K562 (cell line): ENCODE data around the gene DIP2A.

Experiments
- CBX8 ChIP-seq: fragments of 200-600 bp; sonication (generic); IDR thresholded peaks from 2 replicates; pipeline ENCODE4 v1.6.1; 2012; ENCODE audit warnings: borderline replicate concordance, mixed run types, low read depth, mild to moderate bottlenecking, moderate library complexity, mixed read lengths, low read length, control low read depth, inconsistent platforms; ENCODE audit not compliant: poor library complexity, severe bottlenecking; ENCODE audit errors: extremely low read depth
- FOXK1 ChIP-seq: sonication (generic); formaldehyde crosslinking; IDR thresholded peaks from 2 replicates; pipeline ENCODE4 v1.8.0; 2022; ENCODE audit warnings: missing genetic modification reagents, mild to moderate bottlenecking, borderline replicate concordance
- GMEB1 ChIP-seq: fragments of 250-450 bp; sonication (Bioruptor Pico); IDR thresholded peaks from 2 replicates; pipeline ENCODE4 v1.4.0; 2020; ENCODE audit warnings: mild to moderate bottlenecking
- HNRNPLL ChIP-seq: fragments of 200-400 bp; formaldehyde crosslinking; IDR thresholded peaks from 2 replicates; pipeline ENCODE4 v1.6.1; 2017; ENCODE audit warnings: low read length, low read depth, mild to moderate bottlenecking; ENCODE audit not compliant: poor library complexity, severe bottlenecking
- MAX ChIP-seq: sonication (generic); formaldehyde crosslinking; IDR thresholded peaks from 2 replicates; pipeline ENCODE4 v1.9.0; 2022; ENCODE audit warnings: mild to moderate bottlenecking, missing genetic modification reagents
- PML ChIP-seq: IDR thresholded peaks from 2 replicates; pipeline ENCODE4 v1.6.1; 2012; ENCODE audit warnings: low read length, inconsistent platforms
- POLR2AphosphoS5 ChIP-seq: IDR thresholded peaks from 2 replicates; pipeline ENCODE4 v1.6.1; 2011; ENCODE audit warnings: mild to moderate bottlenecking, low read depth, low read length, moderate library complexity; ENCODE audit not compliant: control insufficient read depth, insufficient read depth
- SIX5 ChIP-seq, 2 experiments: IDR thresholded peaks; 2 replicates each; pipeline ENCODE4 v1.6.1; 2011; ENCODE audit warnings: low read length in 2 of 2, borderline replicate concordance in 1 of 2, low read depth in 1 of 2, mild to moderate bottlenecking in 1 of 2, moderate library complexity in 1 of 2; ENCODE audit not compliant: insufficient read depth in 1 of 2
- ZBTB8A ChIP-seq: fragments of 450-650 bp; IDR thresholded peaks from 2 replicates; pipeline ENCODE4 v1.6.1; 2018; ENCODE audit warnings: mild to moderate bottlenecking, moderate library complexity; ENCODE audit not compliant: partially characterized antibody
- ZNF12 ChIP-seq: sonication (generic); formaldehyde crosslinking; IDR thresholded peaks from 2 replicates; pipeline ENCODE4 v1.4.0; 2020; ENCODE audit warnings: mild to moderate bottlenecking, missing genetic modification reagents
- ZNF695 ChIP-seq: fragments of 450-650 bp; formaldehyde crosslinking; IDR thresholded peaks from 2 replicates; pipeline ENCODE4 v1.4.0; 2020; ENCODE audit warnings: mild to moderate bottlenecking, moderate library complexity
- TF ChIP-seq, protein P1 (sequence below), 3 experiments: IDR thresholded peaks in 2 of 3; conservative IDR thresholded peaks in 1 of 3; 2 replicates each; pipeline ENCODE4 v1.5.1; 2011 to 2012; ENCODE audit warnings: low read length in 3 of 3, mild to moderate bottlenecking in 3 of 3, control low read depth in 2 of 3, improper control_type of control experiment in 1 of 3, inconsistent platforms in 1 of 3, low read depth in 1 of 3, mixed read lengths in 1 of 3, moderate library complexity in 1 of 3; ENCODE audit not compliant: insufficient read depth in 2 of 3
- TF ChIP-seq, protein P2 (sequence below): sonication (generic); formaldehyde crosslinking; IDR thresholded peaks from 2 replicates; pipeline ENCODE4 v1.8.0; 2022; ENCODE audit warnings: mild to moderate bottlenecking, missing genetic modification reagents

DNA sequence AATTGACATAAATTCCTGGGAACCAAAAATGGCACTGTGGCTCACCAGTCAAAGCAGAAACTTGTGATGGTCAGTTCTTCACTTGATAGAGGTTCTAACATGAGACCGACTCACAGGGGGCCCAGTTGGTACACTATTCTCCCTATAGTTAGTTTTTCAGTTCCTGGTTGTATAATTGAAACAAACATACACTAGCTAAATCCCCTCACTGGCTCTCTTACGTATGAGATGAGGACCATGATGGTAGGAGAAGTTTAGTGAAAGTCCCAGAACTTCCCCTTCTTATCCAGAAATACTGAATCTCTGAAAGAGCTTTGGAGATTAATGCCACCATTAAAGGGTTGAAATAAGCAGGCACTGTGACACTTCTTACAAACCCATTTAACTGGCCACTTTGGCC lies 148.9 kb downstream of the DIP2A start:
- TF ChIP-seq MAX (no peak), PML (no peak), CBX8 (no peak), ZNF12 (no peak), GMEB1 (CRISPR knock-in tag) (no peak), FOXK1 (CRISPR knock-in tag) (no peak), POLR2AphosphoS5 (no peak), ZBTB8A (no peak), ZNF695 (no peak), HNRNPLL (no peak), SIX5 (IDR thresholded peaks at IDR 0.05; ENCODE audit: borderline replicate concordance in 1 of 2, insufficient read depth in 1 of 2, low read depth in 1 of 2, low read length in 2 of 2) (no peak)
- TF ChIP-seq, protein P1, sequence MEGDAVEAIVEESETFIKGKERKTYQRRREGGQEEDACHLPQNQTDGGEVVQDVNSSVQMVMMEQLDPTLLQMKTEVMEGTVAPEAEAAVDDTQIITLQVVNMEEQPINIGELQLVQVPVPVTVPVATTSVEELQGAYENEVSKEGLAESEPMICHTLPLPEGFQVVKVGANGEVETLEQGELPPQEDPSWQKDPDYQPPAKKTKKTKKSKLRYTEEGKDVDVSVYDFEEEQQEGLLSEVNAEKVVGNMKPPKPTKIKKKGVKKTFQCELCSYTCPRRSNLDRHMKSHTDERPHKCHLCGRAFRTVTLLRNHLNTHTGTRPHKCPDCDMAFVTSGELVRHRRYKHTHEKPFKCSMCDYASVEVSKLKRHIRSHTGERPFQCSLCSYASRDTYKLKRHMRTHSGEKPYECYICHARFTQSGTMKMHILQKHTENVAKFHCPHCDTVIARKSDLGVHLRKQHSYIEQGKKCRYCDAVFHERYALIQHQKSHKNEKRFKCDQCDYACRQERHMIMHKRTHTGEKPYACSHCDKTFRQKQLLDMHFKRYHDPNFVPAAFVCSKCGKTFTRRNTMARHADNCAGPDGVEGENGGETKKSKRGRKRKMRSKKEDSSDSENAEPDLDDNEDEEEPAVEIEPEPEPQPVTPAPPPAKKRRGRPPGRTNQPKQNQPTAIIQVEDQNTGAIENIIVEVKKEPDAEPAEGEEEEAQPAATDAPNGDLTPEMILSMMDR (IDR thresholded peaks at IDR 0.05 in 2 of 3, conservative IDR thresholded peaks at IDR 0.05 in 1 of 3; ENCODE audit: insufficient read depth in 2 of 3, low read depth in 1 of 3, low read length in 3 of 3) = no peak
- TF ChIP-seq, protein P2, sequence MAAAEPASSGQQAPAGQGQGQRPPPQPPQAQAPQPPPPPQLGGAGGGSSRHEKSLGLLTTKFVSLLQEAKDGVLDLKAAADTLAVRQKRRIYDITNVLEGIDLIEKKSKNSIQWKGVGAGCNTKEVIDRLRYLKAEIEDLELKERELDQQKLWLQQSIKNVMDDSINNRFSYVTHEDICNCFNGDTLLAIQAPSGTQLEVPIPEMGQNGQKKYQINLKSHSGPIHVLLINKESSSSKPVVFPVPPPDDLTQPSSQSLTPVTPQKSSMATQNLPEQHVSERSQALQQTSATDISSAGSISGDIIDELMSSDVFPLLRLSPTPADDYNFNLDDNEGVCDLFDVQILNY (CRISPR knock-in tag) = no peak
